IPS-20b (cell line): ENCODE data around the gene SELENOW.
A peak's percentile ranks its signal among the peaks of the same experiment; 100 is the strongest.
"Not testable (repeated sequence)": the region's sequence is repeated elsewhere in the genome, so short reads cannot be mapped to it uniquely, and the experiment has no call there.

ENCODE experiments used
- H3K27ac ChIP-seq: one replicate; pipeline ENCODE4 v1.5.1; 2013; ENCODE audit warnings: low read length
- H3K27me3 ChIP-seq: 2 replicates; pipeline ENCODE4 v1.6.1; 2013; ENCODE audit warnings: mild to moderate bottlenecking, low read length, inconsistent platforms; ENCODE audit not compliant: insufficient read depth
- H3K36me3 ChIP-seq: 2 replicates; pipeline ENCODE4 v1.6.1; 2013; ENCODE audit warnings: low read depth, mild to moderate bottlenecking, inconsistent platforms, low read length, moderate library complexity; ENCODE audit not compliant: insufficient read depth
- H3K4me1 ChIP-seq: 2 replicates; pipeline ENCODE4 v1.6.1; 2013; ENCODE audit warnings: mild to moderate bottlenecking, control low read depth, inconsistent platforms, low read length, moderate library complexity; ENCODE audit not compliant: insufficient read depth
- H3K4me3 ChIP-seq: 2 replicates; pipeline ENCODE4 v1.5.1; 2013; ENCODE audit warnings: mild to moderate bottlenecking, low read length, inconsistent platforms
- H3K9ac ChIP-seq: 2 replicates; pipeline ENCODE4 v1.6.1; 2013; ENCODE audit warnings: low read depth, mild to moderate bottlenecking, inconsistent platforms, low read length, moderate library complexity
- H3K9me3 ChIP-seq: 2 replicates; pipeline ENCODE4 v1.6.1; 2013; ENCODE audit warnings: mild to moderate bottlenecking, low read depth, low read length, inconsistent platforms; ENCODE audit not compliant: insufficient read depth

Gene SELENOW

GRCh38 chr19:47771291-47771690 lies 7.2 kb upstream of the SELENOW start:
- H3K27me3 ChIP-seq, H3K4me3 ChIP-seq, H3K36me3 ChIP-seq, H3K4me1 ChIP-seq, H3K9me3 ChIP-seq, H3K27ac ChIP-seq, H3K9ac ChIP-seq: not testable (repeated sequence)

GRCh38 chr19:47776568-47776967 lies 1.9 kb upstream of the SELENOW start:
- H3K4me1 ChIP-seq = no peaks in the 10 kb centered on the region
- H3K9me3 ChIP-seq = no peaks in the 10 kb centered on the region
- H3K27me3 ChIP-seq = no peaks in the 10 kb centered on the region
- H3K27ac ChIP-seq = no peak overlapping the region
- no peak overlapping the region for H3K4me3 ChIP-seq
- no peak overlapping the region; the same call in 1 of the 2 replicates for H3K9ac ChIP-seq
- H3K36me3 ChIP-seq = peaks cover 14% of the 10 kb centered on the region

GRCh38 chr19:47777245-47778048 lies 1.1 kb upstream of the SELENOW start:
- H3K9ac ChIP-seq = peak overlapping the region; percentile 94; the same call in 1 of the 2 replicates

GRCh38 chr19:47778954-47779351 lies 450 bp downstream of the SELENOW start:
- Histone ChIP-seq H3K27ac (peak overlapping the region; percentile 87), H3K9me3 (no peaks in the 10 kb centered on the region), H3K4me3 (peak overlapping the region; percentile 90), H3K4me1 (no peaks in the 10 kb centered on the region), H3K36me3 (peaks cover 38% of the 10 kb centered on the region), H3K27me3 (no peaks in the 10 kb centered on the region), H3K9ac (peak overlapping the region; percentile 94)

More at GRCh38 chr19:47777245-47778048, 1.1 kb upstream of the SELENOW start:
- Histone ChIP-seq H3K36me3 (peaks cover 23% of the 10 kb centered on the region), H3K4me3 (peak overlapping the region; percentile 90)
- not testable (repeated sequence) for H3K9me3 ChIP-seq, H3K4me1 ChIP-seq, H3K27me3 ChIP-seq, H3K27ac ChIP-seq

- Histone ChIP-seq H3K9ac (peak overlapping the region; percentile 94; the same call in 1 of the 2 replicates), H3K27ac (no peak overlapping the region), H3K4me3 (peak overlapping the region; percentile 90)
Measured at GRCh38 chr19:47779524-47780214, 1.2 kb downstream of the SELENOW start.

GRCh38 chr19:47780215-47780551 lies 1.7 kb downstream of the SELENOW start:
- H3K27me3 ChIP-seq = no peaks in the 10 kb centered on the region
- H3K4me3 ChIP-seq = peak overlapping the region; percentile 90; the same call in 1 of the 2 replicates
- H3K36me3 ChIP-seq = peaks cover 50% of the 10 kb centered on the region
- H3K27ac ChIP-seq = no peak overlapping the region
- no peaks in the 10 kb centered on the region for H3K9me3 ChIP-seq
- H3K4me1 ChIP-seq = no peaks in the 10 kb centered on the region
- peak overlapping the region; percentile 94; the same call in 1 of the 2 replicates for H3K9ac ChIP-seq

More at GRCh38 chr19:47779524-47780214, 1.2 kb downstream of the SELENOW start:
- H3K27me3 ChIP-seq = no peaks in the 10 kb centered on the region
- H3K36me3 ChIP-seq = peaks cover 45% of the 10 kb centered on the region
- no peaks in the 10 kb centered on the region for H3K9me3 ChIP-seq
- no peaks in the 10 kb centered on the region for H3K4me1 ChIP-seq

- Histone ChIP-seq H3K9ac (no peak overlapping the region), H3K9me3 (no peaks in the 10 kb centered on the region), H3K4me1 (no peaks in the 10 kb centered on the region), H3K27me3 (no peaks in the 10 kb centered on the region), H3K36me3 (peaks cover 60% of the 10 kb centered on the region), H3K27ac (no peak overlapping the region), H3K4me3 (no peak overlapping the region)
Measured at GRCh38 chr19:47781590-47782262, 3.2 kb downstream of the SELENOW start.

- H3K27me3 ChIP-seq = no peaks in the 10 kb centered on the region
- no peak overlapping the region for H3K9ac ChIP-seq
- no peak overlapping the region for H3K4me3 ChIP-seq
- peaks cover 46% of the 10 kb centered on the region for H3K36me3 ChIP-seq
- H3K27ac ChIP-seq = no peak overlapping the region
- H3K9me3 ChIP-seq = no peaks in the 10 kb centered on the region
- H3K4me1 ChIP-seq = 0 out of 2 replicates have a peak, but pooled peaks cover 4% of the 10 kb centered on the region
Measured at GRCh38 chr19:47786566-47786965, 8.1 kb downstream of the SELENOW start.

- H3K4me3 ChIP-seq, H3K27me3 ChIP-seq, H3K4me1 ChIP-seq, H3K9ac ChIP-seq, H3K9me3 ChIP-seq, H3K27ac ChIP-seq: not testable (repeated sequence)
- H3K36me3 ChIP-seq = peaks cover 38% of the 10 kb centered on the region
Measured at GRCh38 chr19:47787307-47787706, 8.8 kb downstream of the SELENOW start.

- not testable (repeated sequence) for H3K4me3 ChIP-seq, H3K4me1 ChIP-seq, H3K27ac ChIP-seq, H3K27me3 ChIP-seq, H3K9me3 ChIP-seq
- Histone ChIP-seq H3K9ac (peak overlapping the region; percentile 56; the same call in 1 of the 2 replicates), H3K36me3 (peaks cover 13% of the 10 kb centered on the region)
Measured at GRCh38 chr19:47789811-47790210, 11.3 kb downstream of the SELENOW start.

GRCh38 chr19:47790398-47790814 lies 11.9 kb downstream of the SELENOW start:
- no peak overlapping the region for H3K27ac ChIP-seq
- H3K4me1 ChIP-seq = 0 out of 2 replicates have a peak, but pooled peaks cover 4% of the 10 kb centered on the region
- H3K4me3 ChIP-seq = no peak overlapping the region; the same call in 1 of the 2 replicates
- 0 out of 2 replicates have a peak overlapping the region, but pooled peaks have one; percentile 56 for H3K9ac ChIP-seq
- H3K9me3 ChIP-seq = 0 out of 2 replicates have a peak, but pooled peaks cover 5% of the 10 kb centered on the region
- H3K27me3 ChIP-seq = no peaks in the 10 kb centered on the region
- peaks cover 8% of the 10 kb centered on the region for H3K36me3 ChIP-seq
